ENCODE measurements around the gene DLG1.
"Not testable (repeated sequence)": the region's sequence is repeated elsewhere in the genome, so short reads cannot be mapped to it uniquely, and the experiment has no call there.

DLG1 gene

DNA sequence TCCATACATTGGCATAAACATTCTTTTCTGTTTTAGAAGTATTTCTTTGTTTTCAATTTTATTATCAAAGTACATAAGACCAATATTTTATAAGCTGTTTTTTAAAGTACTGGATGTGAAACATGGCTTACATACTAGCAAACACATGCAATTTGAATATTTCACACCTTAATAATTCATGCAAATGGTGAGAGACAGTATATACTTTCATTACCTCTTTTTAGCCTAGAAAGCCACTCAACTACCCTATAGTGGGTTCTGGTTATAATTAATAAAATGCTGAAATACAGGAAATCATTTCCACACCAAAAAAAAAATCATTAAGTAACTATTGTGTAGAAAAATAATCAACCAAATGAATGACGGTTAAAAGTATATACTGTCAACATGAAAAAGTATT, 230.3 kb downstream of the DLG1 start:
- DNase-seq, result no peak

- DNase-seq, result no peak
Observed at GRCh38 chr3:197064771-197065170, 233.6 kb downstream of the DLG1 start.

- no peak for DNase-seq
Observed at GRCh38 chr3:197062446-197062845, 236.0 kb downstream of the DLG1 start.

DNA sequence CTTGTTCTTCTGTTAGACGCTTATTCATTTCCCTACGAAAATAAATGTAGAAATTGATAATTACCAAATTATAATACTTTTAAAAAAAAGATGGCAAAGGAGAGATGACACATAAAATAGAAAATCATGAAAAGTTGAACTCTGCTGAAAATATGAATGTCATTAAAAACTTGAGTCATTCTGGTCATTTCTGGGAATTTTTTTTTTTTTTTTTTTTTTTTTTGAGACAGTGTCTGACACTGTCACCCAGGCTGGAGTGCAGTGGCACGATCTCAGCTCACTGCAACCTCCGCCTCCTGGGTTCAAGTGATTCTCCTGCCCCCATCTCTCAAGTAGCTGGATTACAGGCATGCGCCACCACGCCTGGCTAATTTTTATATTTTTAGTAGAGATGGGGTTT, 246.8 kb downstream of the DLG1 start:
- not testable (repeated sequence) for DNase-seq

GRCh38 chr3:197050511-197050910, 247.9 kb downstream of the DLG1 start:
- no peak for DNase-seq

- no peak for DNase-seq
Observed at GRCh38 chr3:197042539-197042938, 255.9 kb downstream of the DLG1 start.

DNA sequence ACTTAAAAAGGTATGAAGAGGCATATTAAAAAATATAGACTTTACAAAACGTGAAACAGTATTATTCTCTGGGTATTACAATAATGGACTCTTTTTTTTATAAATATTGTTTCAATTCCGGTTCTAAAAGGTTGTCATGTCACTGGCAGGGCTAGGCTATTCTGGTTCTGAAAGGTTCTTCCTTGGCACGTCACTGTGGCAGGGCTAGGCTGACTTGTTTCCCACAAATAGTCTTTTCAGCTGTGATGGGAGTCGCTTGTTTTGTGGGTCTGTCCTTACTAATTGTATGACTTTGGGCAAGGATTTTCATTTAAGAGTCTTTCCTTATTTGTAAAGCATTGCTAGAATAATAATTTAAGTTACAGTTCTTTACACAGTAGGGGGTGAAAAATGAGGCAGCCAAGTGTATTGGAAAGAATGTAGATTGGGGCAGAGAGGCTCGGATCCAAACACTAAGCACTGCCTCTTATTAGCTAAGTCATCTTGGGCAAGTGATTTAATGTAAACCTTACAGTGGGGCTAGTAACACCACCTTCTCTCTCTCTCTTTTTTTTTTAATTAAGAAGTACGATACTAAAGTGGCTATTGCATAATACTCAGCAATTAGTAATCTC, 256.4 kb downstream of the DLG1 start:
- DNase-seq, result no peak

- no peak for DNase-seq
Observed at GRCh38 chr3:197040658-197041057, 257.8 kb downstream of the DLG1 start.

DNA sequence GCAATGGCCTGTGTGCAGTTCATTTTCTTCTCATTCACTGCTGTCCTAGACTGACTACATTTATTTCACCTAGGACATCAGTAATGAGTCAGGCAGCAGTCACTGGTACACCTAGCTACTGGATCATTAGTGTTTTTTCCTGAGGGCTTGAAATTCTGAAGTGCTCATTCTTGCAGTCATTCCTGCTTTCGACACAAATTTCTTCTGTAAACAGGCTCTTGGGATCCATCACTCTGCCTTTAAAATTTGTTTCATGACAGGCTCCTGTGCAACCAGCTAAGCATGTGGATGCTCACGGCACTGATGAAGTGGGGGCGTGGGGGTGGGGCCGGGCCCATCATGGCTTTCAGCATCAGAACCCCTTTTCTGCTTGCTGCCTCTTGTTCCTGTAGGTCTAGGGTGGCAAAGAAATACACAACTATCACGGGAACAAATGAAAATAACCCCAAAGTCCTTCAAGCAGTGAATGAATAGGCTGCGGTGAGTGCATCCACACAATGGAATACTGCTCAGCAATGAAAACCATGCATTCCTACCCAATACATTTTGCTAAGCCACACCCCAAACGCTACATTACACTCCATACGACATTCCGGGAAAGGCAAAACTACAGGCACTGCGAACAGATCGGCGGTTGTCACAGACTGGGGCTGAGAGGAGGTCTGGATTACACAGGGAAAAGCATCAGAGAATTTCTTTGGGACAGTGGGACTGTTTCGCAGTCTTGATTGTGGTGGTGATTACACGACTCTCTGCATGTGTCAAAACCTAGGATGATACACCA, 259.5 kb downstream of the DLG1 start:
- DNase-seq, result no peak

DNA sequence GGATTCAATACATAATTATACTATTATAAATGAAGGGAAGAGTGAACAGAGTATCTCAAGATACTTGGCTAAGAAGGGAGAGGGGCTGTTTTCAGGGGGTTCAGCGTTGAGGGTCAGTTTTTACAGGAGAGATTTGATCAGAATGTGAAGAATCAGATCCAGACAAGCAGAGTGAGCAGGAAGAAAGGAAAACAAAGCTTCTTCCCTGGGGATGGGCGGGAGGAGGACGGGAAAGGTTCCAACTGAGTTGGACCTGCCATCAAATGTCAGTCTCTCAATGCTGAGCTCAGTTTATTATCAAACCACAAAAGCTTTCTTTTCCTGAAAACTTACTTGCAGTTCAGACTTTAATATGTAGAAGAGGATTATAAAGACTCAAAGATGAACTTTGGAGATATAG, 262.8 kb downstream of the DLG1 start:
- no peak for DNase-seq

DNA sequence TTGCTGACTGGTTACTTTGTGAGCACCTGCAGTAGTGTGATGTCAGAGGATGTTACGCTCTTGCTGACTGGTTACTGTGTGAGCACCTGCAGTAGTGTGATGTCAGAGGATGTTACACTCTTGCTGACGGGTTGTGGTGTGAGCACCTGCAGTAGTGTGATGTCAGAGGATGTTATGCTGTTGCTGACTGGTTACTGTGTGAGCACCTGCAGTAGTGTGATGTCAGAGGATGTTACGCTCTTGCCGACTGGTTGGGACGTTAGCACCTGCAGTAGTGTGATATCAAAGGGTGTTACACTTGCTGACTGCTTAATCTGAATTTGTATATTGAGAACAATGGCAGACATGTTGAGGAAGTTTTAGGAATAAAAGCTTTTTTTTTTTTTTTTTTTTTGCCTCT, 263.6 kb downstream of the DLG1 start:
- DNase-seq, result not testable (repeated sequence)

DNA sequence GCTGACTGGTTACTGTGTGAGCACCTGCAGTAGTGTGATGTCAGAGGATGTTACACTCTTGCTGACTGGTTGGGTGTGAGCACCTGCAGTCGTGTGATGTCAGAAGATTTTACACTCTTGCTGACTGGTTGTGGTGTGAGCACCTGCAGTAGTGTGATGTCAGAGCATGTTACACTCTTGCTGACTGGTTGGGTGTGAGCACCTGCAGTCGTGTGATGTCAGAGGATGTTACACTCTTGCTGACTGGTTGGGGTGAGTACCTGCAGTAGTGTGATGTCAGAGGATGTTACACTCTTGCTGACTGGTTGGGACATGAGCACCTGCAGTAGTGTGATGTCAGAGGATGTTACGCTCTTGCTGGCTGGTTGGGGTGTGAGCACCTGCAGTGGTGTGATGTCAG, 264.6 kb downstream of the DLG1 start:
- not testable (repeated sequence) for DNase-seq

DNA sequence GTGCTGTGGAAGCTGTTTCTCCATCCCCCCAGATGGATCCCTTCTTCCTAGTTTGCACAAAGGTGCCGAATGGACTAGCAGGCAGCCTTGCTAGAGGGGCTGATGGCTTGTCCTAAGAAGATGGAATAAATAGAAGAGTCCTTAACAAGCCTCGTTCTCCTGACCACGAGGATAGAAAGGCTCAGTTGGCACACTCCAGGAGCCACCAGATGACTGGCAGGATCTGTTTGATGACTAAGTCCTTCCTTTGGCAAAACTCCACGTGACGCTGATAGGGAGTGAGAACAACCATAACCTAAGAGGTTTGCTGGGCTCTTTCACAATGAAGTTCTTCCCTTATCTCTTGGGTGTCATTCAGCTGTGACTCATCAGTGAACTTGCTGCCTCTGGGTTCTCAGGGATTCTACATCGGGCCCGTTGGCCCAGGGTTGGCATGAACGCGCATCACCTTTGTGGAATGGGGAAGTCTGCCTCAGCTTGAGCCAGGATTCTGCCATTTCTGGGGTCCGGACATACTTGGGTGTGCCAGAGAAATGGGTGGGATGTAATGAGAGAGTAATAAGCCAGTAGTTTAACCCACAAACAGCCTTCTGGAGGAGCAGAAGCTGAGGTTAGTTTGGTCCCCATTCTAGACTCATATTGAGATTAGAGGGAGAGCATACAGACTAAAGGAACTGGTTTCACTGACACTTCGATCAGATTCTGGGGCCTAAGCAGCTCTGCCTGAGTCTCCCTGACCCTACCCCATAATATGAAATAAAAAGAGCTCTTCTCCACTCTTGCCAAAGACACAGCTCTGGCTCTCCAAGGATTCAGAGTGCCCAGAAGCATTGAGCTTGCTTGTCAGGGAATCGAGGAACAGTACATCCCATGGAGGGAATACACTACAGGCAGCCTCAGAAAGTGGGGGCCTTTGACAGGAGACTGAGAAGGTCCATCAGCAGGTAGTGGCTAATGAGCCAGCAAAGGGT, 266.8 kb downstream of the DLG1 start:
- DNase-seq, result peak; percentile 84

DNA sequence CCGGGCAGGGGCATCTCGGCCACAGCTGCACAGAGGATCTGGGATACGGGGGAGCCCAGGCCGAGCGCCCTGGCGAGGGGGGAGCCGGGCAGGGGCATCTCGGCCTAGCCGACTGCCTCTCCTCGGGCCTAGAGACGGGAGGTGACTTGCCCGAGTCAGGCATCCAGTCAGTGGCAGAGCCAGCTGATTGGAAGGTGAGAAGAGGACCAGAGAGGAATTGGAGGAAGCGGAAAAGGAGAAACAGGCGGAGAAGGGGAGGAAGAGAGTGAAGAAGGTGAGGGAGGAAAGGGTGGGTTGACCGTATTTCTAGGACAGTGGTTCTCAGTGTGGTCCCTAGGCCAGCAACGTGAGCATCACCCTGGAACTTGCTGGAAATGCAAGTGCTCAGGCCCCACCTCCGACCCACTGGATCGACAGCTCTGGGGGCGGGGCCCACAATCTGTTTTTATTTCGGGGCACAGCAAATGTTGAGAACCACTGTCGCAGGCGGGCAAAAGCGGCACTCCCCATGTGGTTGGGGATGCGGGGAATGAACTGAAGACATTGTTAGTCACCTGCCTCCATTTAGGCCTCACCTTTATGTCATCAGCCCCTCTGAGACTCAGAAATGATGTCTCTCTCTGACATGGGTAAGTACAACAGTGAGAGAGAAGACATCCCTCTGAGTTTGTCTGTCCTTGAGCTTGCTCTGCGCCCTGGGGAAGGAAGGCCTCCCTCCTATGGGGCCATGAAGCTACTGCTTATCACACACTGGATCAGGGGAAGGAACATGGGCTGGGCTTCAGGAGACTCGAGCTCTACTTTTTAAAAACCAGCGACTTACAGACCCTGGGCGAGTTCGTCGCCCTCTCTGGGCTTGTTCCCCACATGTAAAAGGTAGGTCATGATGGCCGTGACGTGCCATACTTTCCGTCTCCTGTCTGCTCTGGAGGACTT, 267.8 kb downstream of the DLG1 start:
- no peak for DNase-seq

DNA sequence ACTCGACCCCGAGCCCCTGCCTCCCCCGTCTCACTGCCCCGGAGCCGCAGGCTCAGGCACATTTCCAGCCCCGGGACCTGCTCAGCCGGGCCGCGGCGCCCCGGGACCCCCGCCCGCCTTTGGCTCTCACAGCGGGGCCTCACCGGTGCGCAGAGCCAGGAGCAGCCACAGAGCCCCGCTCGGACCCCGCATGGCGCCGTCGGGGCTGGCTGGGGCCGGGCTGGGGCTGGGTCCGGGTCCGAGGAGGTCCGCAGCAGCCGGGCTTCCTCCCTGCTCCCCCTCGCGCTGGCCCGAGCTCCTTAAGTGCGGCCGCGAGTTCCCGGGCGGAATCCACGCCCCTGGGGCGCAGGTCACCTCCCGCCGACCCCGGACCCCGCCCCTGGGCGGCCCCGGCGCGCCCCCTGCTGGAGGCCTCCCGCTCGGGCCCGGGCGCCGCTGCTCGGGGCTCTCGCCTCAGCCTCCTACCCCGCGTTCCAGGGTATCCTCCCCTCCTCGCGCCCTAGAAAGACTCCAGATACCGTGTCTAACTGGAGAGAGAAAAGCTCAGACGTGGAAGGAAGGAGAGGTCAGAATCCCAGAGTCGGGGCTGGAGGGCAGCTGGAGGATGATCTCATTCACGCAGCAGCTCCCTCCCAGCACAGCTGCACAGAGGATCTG, 268.8 kb downstream of the DLG1 start, which contains the start of gene MELTF:
MELTF (minus strand) TSS at position 307 of the 657 bp plus-strand sequence; CDS start at position 192, 115 bp downstream.
- DNase-seq, result peak; percentile 25

GRCh38 chr3:197028728-197029510, 269.5 kb downstream of the DLG1 start:
- no peak for DNase-seq

DNA sequence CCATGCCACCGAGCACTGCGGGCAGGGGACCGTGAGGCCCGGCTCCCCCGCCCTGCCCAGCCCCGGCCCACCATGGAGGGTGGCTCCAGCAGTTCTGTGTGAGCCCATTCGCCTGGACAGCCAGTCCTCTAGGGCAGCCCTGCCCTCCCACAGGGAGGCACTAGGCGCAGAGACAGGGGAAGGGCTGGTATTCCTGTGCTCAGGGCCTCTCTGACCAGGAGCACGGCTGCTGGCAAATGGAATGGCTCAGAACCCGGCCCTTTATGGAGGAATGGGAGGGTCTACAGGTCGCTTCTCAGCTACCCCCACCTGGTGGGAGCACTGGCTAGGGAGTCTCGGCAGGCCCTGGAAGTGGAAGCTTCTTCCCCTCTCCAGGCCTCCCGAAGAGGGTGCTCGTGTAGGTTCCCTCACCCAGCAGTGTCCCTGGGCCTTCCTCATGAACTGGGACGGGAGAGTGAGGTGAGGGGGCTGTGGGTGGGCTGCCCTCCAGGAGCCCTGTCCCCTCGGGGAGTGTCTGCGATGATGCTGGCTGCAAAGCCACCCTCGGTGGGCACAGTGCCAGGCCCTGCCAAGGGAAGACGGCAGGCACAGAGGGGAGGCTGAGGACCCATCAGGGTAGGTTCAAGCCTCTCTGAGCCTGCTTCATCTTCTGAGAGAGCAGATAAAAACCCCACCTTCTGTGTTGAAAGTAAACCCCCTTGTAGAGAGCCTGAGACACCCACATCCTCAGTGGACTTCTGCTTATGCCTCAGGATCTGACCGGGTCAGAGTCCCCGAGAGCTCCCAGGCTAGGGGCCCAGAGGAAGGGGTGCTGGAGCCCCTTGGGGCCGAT, 270.3 kb downstream of the DLG1 start:
- DNase-seq, result no peak

DNA sequence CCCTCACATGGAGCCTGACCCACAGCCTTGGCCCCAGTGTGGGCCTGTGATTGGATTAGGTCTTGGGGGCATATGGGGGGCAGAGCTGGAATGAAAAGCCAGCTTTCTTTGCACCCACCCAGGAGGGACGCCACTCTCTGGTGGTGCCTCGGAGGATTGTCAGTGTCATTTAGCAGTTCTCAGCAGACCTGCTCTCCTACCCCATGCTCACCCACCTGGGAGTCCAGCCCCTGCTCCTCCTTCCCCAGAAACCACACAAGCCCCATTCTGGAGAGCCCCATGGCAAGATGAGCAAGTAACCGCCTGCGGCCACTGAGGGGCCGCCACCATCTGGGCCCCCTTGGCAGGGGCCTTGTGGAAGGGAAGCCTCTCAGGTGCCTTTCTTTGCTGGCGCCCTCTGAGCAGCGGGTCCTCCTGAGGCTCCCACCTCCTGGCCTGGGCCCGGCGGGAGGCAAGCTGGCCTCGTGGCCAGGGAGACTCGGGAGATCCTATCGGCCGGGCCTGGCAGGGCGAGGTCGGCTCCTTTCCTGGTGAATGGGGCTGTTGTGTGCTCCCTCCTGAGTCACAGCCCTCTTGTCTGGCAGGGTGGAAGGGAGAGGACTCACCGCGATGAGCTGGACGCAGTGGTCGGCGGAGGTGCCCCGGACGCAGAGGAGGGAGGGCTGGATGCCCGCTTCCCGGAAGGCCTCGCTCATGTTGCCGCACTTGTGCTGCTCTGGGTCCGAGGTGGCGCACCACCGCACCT, 271.1 kb downstream of the DLG1 start:
- no peak for DNase-seq

DNA sequence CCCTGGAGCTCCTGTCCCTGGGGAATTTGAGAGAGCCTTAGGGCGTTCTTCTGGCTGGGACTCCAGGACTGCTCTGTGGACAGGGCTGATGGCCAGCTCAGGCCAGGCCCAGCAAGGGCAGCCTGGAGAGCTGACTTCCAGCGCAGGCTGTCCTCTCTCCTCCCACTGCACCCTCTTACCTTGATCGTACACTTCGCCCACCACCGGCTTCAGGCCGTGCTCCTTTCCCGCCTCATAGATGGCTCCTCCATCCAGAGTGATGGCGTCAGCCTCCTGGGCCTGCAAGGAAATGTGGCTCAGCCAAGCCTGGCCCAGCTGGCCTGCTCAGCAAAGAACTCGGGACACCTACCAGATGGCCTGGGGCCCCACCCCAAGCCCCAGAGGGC, 271.9 kb downstream of the DLG1 start:
- DNase-seq, result no peak

All from HCEC 1CT (cell line).